ENCODE measurements around the gene PRCC. TPM values are rescaled to one million over a fixed set of nuclear protein-coding genes. Genes with fewer than 3 reads are reported as not detected.

Gene PRCC
- total RNA-seq, 4 donors from 2014 or later, result 25.1 to 44.6 (median 30.8) TPM

DNA sequence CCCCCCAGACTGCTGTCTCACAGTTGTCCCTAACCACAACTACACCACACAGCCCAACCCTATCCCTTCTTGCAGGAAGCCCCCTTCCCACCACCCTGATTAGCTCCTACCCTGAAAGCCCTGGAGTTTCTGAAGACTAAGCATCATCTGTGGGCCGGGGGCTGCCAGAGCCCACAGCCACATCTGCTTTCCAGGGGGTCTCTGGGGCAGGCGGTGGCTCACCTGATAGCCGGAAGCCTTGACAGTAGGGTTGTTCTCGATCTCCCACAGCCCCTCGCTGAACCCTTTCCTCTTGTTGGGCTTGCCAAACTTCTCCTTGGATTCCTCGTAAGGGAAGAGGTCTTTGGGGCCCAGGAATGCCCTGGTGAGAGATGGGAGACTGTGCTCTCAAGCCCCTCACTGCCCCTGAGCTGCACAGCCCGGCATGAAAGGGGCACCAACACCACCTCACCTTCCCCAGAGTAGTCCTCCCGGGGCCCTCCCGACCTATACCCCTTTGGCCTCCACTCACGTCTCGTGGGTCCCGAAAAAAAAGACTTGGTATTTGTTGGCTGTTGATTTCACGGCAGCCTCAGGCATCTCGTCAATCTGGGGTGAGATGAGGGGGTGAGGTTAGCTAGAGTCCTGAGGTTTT, 22.4 kb upstream of the PRCC start:
- DNase-seq (ENCODE audit: low spot score in 2 of 2), result no peak
- H3K36me3 ChIP-seq, result peaks cover 0 to 36% (median 15%) of the 10 kb centered on the region in 3 donors
- H3K4me1 ChIP-seq, result peaks cover 0 to 78% (median 52%) of the 10 kb centered on the region in 4 donors
- H3K9me3 ChIP-seq, result no peaks in the 10 kb centered on the region
- 75% methylated on average over 14 of the region's 14 CpGs for WGBS, 2 donors
- peak overlapping the region; percentile 23 to 100 (median 96) for H3K27ac ChIP-seq
- H3K27me3 ChIP-seq, result no peaks in the 10 kb centered on the region
- H3K4me3 ChIP-seq, result no peak overlapping the region
- TF ChIP-seq POLR2A (IDR thresholded peaks at IDR 0.05) (no peak), EP300 (IDR thresholded peaks at IDR 0.05) (no peak)
- TF ChIP-seq, protein P1, sequence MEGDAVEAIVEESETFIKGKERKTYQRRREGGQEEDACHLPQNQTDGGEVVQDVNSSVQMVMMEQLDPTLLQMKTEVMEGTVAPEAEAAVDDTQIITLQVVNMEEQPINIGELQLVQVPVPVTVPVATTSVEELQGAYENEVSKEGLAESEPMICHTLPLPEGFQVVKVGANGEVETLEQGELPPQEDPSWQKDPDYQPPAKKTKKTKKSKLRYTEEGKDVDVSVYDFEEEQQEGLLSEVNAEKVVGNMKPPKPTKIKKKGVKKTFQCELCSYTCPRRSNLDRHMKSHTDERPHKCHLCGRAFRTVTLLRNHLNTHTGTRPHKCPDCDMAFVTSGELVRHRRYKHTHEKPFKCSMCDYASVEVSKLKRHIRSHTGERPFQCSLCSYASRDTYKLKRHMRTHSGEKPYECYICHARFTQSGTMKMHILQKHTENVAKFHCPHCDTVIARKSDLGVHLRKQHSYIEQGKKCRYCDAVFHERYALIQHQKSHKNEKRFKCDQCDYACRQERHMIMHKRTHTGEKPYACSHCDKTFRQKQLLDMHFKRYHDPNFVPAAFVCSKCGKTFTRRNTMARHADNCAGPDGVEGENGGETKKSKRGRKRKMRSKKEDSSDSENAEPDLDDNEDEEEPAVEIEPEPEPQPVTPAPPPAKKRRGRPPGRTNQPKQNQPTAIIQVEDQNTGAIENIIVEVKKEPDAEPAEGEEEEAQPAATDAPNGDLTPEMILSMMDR (IDR thresholded peaks at IDR 0.05), result no peak

DNA sequence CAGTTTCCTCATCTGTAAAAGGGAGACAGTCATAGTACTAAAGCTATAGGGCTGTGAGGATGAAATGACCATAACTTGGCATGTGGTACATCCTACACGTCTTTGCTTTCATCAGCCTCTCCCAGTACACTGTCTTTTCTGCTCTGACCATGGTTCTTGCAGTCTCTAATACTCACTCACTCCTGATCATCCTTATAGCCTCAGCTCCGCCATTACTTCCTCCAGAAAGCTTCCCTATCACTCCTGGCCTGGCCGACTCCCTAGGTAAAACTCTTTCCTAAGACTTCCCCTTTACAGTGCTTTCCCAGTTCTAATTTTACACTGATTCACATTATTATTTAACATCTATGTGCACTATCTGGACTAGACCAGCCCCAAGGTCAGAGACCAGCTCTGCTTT, 21.5 kb upstream of the PRCC start:
- Histone ChIP-seq H3K27me3 (no peaks in the 10 kb centered on the region), H3K36me3 (peaks cover 0 to 36% (median 15%) of the 10 kb centered on the region in 3 donors), H3K9me3 (no peaks in the 10 kb centered on the region), H3K4me1 (peaks cover 0 to 77% (median 54%) of the 10 kb centered on the region in 4 donors), H3K27ac (peak overlapping the region; percentile 95 to 100 (median 98)), H3K4me3 (peak overlapping the region in 2 of 4 donors; percentile 59 to 99)
- TF ChIP-seq, protein P1 (IDR thresholded peaks at IDR 0.05), result no peak
- TF ChIP-seq POLR2A (IDR thresholded peaks at IDR 0.05) (no peak), EP300 (IDR thresholded peaks at IDR 0.05) (no peak)
- DNase-seq (ENCODE audit: low spot score in 2 of 2), result no peak
- WGBS, 2 donors, result 67 to 72% methylated on average over 3 of the region's 3 CpGs

DNA sequence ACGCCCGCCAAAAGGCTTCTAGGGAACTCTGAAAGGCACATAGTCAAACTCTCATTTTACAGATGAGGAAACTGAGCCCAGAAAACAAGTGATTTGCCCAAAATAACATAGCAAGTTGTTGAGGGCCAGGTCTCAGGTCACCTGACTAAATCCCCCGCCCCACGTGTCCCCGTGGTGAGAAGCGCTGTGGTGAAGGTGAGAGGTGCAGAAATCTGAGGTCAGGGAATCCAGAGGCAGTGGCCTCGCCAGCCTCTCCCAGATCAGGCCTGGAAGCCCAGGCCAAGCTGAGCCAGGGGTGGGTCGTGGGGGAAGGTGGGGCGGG, 21.0 kb upstream of the PRCC start:
- WGBS, 2 donors, result 38 to 42% methylated on average over 9 of the region's 9 CpGs
- Histone ChIP-seq H3K27me3 (no peaks in the 10 kb centered on the region), H3K36me3 (peaks cover 0 to 36% (median 15%) of the 10 kb centered on the region in 3 donors), H3K4me1 (peaks cover 0 to 76% (median 52%) of the 10 kb centered on the region in 4 donors), H3K27ac (peak overlapping the region; percentile 95 to 100 (median 98)), H3K4me3 (peak overlapping the region; percentile 59 to 99 (median 78)), H3K9me3 (no peaks in the 10 kb centered on the region)
- TF ChIP-seq POLR2A (IDR thresholded peaks at IDR 0.05) (no peak), EP300 (IDR thresholded peaks at IDR 0.05) (no peak)
- TF ChIP-seq, protein P1 (IDR thresholded peaks at IDR 0.05), result no peak
- DNase-seq (ENCODE audit: low spot score in 2 of 2), result no peak

DNA sequence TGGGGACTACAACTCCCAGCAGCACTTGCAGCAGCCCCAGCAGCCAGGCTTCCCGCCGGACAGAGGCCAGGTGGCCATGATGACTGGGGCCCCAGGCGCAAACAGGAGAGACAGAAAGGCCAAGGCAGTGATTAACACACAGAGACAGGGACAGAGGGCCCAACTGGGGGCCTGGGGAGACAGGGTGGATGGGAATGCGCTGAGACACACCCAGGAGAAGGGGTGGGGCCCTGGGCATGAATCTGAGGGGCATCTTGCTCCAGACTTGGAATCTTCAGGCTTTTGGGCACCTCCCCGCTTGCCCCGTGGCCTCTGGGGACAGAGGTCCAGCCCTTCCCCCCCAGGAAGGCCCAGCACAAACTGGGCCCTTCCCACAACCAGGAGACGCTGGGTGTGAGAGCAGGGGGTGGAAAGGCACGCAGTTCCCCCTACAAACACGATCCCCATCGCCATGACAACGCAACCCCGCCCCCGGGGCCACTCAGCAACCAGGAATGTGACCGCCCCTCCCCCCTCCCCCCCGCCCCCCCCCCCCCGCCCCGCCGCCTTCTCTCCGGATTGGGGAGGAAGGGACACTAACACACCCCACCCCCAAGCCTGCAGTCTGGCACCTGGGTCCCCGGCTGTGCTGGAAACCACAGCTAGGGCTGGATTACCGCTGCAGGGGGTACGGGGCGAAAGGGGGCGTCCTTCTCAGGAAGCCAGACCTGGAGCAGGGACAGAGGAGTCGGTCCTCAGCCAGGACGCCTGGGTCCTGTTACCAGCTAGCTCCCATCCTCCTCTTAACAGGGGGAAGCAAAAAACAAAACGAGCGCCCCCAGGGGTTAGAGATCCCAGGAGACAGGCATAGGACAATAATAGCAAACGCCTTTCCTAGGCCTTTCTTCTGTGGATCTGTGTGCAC, 20.4 kb upstream of the PRCC start:
- no peaks in the 10 kb centered on the region for H3K27me3 ChIP-seq
- peak; percentile 96 for DNase-seq (ENCODE audit: low spot score in 2 of 2)
- H3K27ac ChIP-seq, result peak overlapping the region; percentile 95 to 100 (median 98)
- peaks cover 0 to 34% (median 15%) of the 10 kb centered on the region in 3 donors for H3K36me3 ChIP-seq
- TF ChIP-seq POLR2A (IDR thresholded peaks at IDR 0.05), result peak; percentile 42 to 73
- peak; percentile 68 to 89 for TF ChIP-seq EP300 (IDR thresholded peaks at IDR 0.05)
- TF ChIP-seq, protein P1 (IDR thresholded peaks at IDR 0.05), result peak in 1 of 5 experiments; percentile 9
- H3K9me3 ChIP-seq, result no peaks in the 10 kb centered on the region
- peak overlapping the region; percentile 67 to 99 (median 92) for H3K4me3 ChIP-seq
- peaks cover 0 to 70% (median 47%) of the 10 kb centered on the region in 4 donors for H3K4me1 ChIP-seq
- WGBS, 2 donors, result 0 to 1% methylated on average over 11 to 26 of the region's 29 CpGs
